Activated B cell treated with CpG ODN at 0.5 μM for 24 hours (primary cell): ENCODE data around the gene RNF207. TPM values are rescaled to one million over a fixed set of nuclear protein-coding genes. Genes with fewer than 3 reads are reported as not detected.

Experiments
- ATAC-seq: fragments of 200-7000 bp; cut with Tn5 transposase; one replicate; pipeline ENCODE4 v1.10.0; 2021; ENCODE audit warnings: low read depth, mild to moderate bottlenecking, moderate library complexity
- CTCF ChIA-PET: fragments of 350-600 bp; sonication (Branson Sonifier 250); formaldehyde crosslinking; loops from one replicate; lab custom pipeline; 2021; ENCODE audit warnings: antibody characterized with exemption; lab: Charles Lee
- POLR2A ChIA-PET: fragments of 350-600 bp; sonication (Branson Sonifier 250); formaldehyde crosslinking; loops from one replicate; lab custom pipeline; 2021; ENCODE audit warnings: antibody characterized with exemption; lab: Charles Lee
- DNase-seq: peaks from one replicate; pipeline ENCODE4 v3.0.0; 2022
- H3K27ac Mint-ChIP-seq: one replicate; pipeline ENCODE4 v1.8.0; 2020; ENCODE audit warnings: mixed read lengths
- H3K27me3 Mint-ChIP-seq: one replicate; pipeline ENCODE4 v1.8.0; 2021; ENCODE audit warnings: mixed read lengths
- H3K36me3 Mint-ChIP-seq: one replicate; pipeline ENCODE4 v1.8.0; 2021; ENCODE audit warnings: low read depth, mixed read lengths
- H3K4me1 Mint-ChIP-seq: one replicate; pipeline ENCODE4 v1.8.0; 2021; ENCODE audit warnings: mixed read lengths
- H3K4me3 Mint-ChIP-seq: one replicate; pipeline ENCODE4 v1.8.0; 2020; ENCODE audit warnings: mild to moderate bottlenecking, mixed read lengths
- H3K9me3 Mint-ChIP-seq: one replicate; pipeline ENCODE4 v1.8.0; 2020; ENCODE audit warnings: mixed read lengths
- intact Hi-C: fragments of 100-400 bp; cut with micrococcal nuclease; formaldehyde crosslinking; loops from one replicate; pipeline ENCODE4 v1.15.1; 2024
- total RNA-seq: library from RNA; stranded (reverse); gene quantifications from 2 replicates; pipeline ENCODE4 v1.2.3, GENCODE V29; 2022
- TF ChIP-seq, protein P1 (sequence below): fragments of 200-600 bp; IDR thresholded peaks from one replicate; pipeline ENCODE4 v1.8.0; 2022; ENCODE audit warnings: antibody characterized with exemption, mild to moderate bottlenecking

The RNF207 gene
- total RNA-seq, 1 donor from 2014 or later, result 3.3 TPM

DNA sequence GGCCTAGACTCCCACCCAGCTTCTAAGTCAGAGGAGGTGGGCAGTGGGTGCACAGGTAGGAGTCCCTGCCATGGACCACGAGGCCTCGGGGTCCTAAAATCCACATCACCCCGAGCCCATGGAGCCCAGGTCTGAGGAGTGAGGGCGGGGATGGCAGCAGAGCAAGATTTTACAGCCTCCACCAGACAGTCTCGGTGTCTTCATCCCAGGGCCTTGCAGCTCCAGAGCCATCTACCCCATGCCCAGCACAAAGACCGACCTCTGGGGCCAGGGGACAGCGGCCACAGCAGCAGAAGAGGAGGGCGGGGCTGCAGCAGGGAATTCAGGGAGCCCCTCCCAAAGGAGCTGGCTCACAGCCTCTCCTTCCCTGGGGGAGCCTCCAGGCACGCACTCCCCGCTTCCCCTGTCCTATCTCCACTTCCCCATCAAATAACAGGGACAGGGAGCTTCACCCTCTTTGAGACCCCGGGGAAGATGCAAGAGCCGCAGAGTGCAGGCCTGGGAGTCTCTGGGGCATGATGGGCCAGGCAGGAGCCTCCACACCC is 40.4 kb upstream of the RNF207 start:
- intact Hi-C loops, result no loop called here
- TF ChIP-seq, protein P1, sequence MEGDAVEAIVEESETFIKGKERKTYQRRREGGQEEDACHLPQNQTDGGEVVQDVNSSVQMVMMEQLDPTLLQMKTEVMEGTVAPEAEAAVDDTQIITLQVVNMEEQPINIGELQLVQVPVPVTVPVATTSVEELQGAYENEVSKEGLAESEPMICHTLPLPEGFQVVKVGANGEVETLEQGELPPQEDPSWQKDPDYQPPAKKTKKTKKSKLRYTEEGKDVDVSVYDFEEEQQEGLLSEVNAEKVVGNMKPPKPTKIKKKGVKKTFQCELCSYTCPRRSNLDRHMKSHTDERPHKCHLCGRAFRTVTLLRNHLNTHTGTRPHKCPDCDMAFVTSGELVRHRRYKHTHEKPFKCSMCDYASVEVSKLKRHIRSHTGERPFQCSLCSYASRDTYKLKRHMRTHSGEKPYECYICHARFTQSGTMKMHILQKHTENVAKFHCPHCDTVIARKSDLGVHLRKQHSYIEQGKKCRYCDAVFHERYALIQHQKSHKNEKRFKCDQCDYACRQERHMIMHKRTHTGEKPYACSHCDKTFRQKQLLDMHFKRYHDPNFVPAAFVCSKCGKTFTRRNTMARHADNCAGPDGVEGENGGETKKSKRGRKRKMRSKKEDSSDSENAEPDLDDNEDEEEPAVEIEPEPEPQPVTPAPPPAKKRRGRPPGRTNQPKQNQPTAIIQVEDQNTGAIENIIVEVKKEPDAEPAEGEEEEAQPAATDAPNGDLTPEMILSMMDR, result no peak
- H3K9me3 Mint-ChIP-seq, result no peaks in the 10 kb centered on the region
- no peak overlapping the region for H3K4me3 Mint-ChIP-seq
- ATAC-seq, result no peak
- H3K36me3 Mint-ChIP-seq, result no peaks in the 10 kb centered on the region
- no peak for DNase-seq
- H3K4me1 Mint-ChIP-seq, result no peaks in the 10 kb centered on the region
- ChIA-PET POLR2A (no interaction called here), CTCF (no interaction called here)
- H3K27ac Mint-ChIP-seq, result no peak overlapping the region
- H3K27me3 Mint-ChIP-seq, result peaks cover 12% of the 10 kb centered on the region

DNA sequence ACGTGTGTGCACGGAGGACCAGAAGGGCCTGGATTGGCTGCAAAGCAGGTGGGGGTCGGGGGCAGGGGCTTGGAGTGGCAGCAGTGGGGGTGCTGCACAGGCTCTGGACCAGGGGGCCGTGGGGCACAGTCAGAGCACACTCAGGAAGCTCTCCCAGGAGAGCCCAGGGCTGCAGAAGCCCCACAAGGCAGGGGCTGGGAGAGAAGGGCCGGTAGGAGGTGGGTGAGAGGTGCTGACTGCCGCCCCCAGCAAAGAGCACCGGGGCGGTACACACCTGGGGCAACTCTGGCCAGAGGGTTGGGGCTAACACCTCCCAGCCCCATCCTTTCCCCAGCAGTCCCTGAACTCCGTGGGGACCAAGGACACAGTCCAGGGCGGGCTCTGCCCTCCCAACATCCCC is 39.7 kb upstream of the RNF207 start:
- no peak for ATAC-seq
- ChIA-PET CTCF (no interaction called here), POLR2A (no interaction called here)
- Mint-ChIP-seq H3K36me3 (no peaks in the 10 kb centered on the region), H3K4me1 (no peaks in the 10 kb centered on the region), H3K9me3 (no peaks in the 10 kb centered on the region), H3K27ac (no peak overlapping the region), H3K4me3 (no peak overlapping the region), H3K27me3 (peaks cover 8% of the 10 kb centered on the region)
- no peak for DNase-seq
- TF ChIP-seq, protein P1, result no peak
- intact Hi-C loops, result no loop called here

DNA sequence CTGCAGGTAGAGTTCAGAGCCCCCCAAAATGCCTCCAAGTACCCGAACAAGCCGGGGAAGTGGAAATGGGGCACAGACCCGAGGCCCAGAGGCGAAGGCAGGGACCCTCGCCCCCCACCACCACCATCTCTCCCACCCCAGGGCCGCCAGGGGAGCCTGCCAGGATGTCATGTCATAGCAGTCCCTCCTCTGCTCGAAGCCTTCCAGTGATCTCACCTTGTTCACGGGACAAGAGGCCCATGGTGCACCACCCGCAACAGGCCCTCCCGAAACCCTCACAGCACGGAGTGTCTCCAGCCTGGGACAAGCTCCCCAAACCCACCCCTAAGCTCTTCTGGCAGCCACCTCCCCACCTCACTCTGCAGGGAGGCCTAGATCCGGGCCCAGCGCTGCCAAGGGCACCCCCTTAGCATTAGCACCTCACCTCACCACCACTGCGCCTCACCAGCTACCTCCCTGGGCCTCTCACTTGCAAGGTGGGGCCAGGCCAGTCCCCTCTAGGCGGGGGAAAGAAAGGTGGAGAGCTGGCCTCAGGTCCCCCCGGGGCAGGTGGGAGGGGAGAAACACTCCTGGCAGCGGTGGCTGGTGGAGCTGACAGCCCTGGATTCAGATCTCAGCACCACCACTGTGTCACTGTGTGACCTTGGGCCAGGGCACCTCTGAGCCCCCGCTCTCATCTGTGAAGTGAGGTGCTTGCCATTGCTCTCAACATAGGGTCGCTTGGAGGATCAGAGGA is 39.1 kb upstream of the RNF207 start:
- DNase-seq (no peak), ATAC-seq (no peak)
- no peaks in the 10 kb centered on the region for H3K36me3 Mint-ChIP-seq
- H3K4me1 Mint-ChIP-seq, result no peaks in the 10 kb centered on the region
- intact Hi-C loops, result no loop called here
- H3K27me3 Mint-ChIP-seq, result peaks cover 13% of the 10 kb centered on the region
- TF ChIP-seq, protein P1, result no peak
- POLR2A ChIA-PET, result no interaction called here
- no peak overlapping the region for H3K4me3 Mint-ChIP-seq
- no peaks in the 10 kb centered on the region for H3K9me3 Mint-ChIP-seq
- no peak overlapping the region for H3K27ac Mint-ChIP-seq
- CTCF ChIA-PET, result no interaction called here

DNA sequence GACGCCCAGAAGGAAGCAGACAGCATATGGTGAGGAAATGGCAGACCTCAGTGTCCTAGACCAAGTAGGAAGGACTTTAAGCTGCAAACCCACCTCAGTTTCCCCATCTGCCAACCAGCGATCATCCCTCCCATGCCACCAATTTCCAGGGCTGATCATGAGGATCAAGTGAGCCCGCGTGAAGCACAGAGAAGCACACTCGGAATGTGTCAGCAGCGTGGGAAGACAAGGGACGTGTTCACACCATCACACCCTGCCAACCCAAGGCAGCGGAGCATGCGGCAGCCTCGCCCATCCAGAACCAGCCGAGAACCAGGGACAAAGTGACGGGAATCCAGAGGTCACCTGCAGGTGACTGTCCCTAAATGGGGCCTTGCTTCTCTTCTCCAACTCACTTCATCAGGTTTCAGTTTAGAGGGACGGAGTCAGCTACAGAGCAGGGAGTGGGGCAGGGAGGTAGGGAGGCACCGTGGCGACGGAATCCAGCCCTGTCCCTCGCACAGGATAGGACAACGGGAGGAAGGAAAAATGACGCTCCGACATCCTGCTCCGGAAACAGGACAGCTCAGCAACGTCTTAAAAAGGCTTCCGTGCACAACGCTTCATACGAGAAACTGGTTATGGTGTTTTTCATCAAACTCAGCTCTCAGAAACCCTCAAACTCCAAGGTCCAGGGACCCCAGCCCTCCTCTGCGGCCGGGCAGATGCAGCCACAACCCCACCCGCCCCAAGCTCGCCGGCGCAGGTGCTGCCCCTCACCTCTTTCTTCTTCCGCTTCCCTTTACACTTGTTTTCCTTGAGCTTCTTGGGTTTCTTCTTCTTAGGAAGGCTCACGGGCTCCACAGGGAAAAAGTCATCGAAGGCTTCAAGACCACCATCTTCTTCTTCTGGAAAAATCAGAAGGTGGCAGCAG is 38.3 kb upstream of the RNF207 start:
- ATAC-seq, result no peak
- Mint-ChIP-seq H3K27me3 (peaks cover 10% of the 10 kb centered on the region), H3K36me3 (no peaks in the 10 kb centered on the region), H3K4me1 (no peaks in the 10 kb centered on the region), H3K4me3 (no peak overlapping the region), H3K27ac (no peak overlapping the region), H3K9me3 (no peaks in the 10 kb centered on the region)
- ChIA-PET CTCF (no interaction called here), POLR2A (no interaction called here)
- TF ChIP-seq, protein P1, result no peak
- intact Hi-C loops, result no loop called here
- DNase-seq, result no peak
